HG02678 (cell line): ENCODE results near the gene BDH1.

ENCODE experiments used
- ATAC-seq: cut with Tn5 transposase; IDR thresholded peaks from one replicate; pipeline ENCODE4 v1.9.1; 2021; ENCODE audit warnings: mild to moderate bottlenecking, moderate library complexity; ENCODE audit not compliant: unreplicated experiment

Gene BDH1

DNA sequence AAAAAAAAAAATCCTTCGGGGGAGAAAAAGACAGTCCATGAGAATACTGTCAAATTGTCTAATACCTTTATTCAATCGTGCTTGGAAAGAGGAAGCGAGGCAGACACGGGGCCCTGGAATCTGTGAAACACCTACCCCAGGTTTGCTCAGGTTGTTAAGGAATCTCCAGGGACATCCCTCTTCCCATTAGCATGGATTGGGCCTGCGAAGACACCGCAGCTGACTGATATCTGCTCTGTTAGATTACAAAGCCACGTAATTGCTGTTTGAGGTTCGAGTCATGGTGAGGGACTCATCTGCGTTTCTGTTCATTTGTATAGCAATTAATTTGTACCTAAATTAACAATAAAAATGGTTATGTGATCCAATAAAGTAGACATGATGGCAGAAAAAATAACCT, 91.0 kb downstream of the BDH1 start:
- ATAC-seq, result no peak

DNA sequence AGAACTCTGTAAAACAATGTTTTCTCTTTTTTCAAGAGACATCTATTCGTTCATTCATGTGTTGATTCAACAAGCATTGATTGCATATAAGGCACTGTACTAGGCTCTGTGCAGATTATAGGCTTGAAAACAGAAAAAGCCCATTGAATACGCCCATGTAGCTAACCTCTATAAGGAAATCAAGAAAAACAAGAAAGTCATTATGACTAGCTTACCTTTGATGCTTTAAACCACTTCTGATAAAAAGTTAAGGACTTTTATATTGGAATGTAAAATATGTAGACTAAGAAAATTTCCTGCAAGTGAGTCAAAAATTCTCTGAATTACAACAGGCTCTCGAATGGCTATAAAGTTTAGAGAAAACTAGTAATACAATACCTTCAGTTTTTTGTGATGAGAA, 92.5 kb downstream of the BDH1 start:
- ATAC-seq, result no peak

DNA sequence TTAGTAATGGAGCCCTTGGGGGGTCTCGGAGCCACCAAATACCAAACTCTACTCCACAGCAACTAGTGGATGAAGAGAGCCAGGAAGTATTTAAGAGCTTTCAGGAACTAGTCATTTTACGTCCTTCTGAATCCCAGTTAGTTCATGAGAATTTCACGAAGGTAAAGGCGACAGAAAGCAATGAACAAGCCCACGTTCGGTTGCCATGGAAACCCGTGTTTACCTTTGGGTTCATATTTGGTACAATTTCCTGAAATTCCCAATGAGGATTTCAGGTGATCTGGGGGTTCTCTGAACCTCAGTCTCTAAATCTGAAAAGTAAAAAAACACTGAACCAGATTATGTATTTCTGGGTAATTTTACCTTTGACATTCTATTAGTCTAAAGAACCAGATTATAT, 93.0 kb downstream of the BDH1 start:
- ATAC-seq, result no peak

DNA sequence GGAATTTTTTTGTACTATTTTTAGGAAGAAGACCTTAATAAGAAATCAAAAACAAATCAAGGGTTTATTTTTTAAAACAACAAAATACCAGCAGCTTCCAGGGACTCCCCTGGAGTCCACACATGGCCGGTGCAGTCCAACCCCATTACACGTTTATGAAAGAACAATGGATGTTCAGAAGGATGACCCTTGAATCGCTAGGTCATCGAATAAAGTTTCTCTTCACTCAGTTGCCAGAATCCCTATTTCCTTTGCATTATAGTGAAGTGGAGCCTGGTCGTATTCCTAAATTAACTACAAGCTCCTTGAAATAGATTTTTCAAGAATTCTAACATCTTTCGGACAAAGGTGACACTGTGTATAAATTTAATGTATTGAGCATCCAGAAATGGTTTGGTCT, 95.1 kb downstream of the BDH1 start:
- ATAC-seq, result no peak

DNA sequence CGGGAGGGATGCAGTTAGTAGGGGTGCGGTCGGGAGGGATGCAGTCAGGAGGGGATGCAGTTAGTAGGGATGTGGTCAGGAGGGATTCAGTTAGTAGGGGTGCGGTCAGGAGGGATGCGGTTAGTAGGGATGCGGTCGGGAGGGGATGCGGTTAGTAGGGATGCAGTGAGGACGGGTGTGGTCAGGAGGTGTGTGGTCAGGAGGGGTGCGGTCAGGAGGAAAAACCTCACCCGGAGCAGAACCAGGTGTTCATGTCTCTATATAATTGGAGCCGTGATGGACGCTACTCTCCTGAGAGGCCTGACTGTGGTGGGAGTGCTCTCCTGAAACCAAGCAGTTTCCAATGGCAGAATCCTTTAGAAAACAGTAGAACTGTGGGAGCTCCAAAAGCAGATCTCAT, 95.8 kb downstream of the BDH1 start:
- ATAC-seq, result no peak
